Nasal cavity respiratory epithelium epithelial cell of viscerocranial mucosa (primary cell): Measurements from ENCODE around the gene NTPCR. TPM values are rescaled to one million over a fixed set of nuclear protein-coding genes. Genes with fewer than 3 reads are reported as not detected.

Source experiments
- total RNA-seq: library from RNA; depleted of rRNA; stranded (reverse); fragments of >200 nt; gene quantifications from 2 replicates; pipeline ENCODE4 v1.2.3, GENCODE V29; 2014

NTPCR gene, protein sequence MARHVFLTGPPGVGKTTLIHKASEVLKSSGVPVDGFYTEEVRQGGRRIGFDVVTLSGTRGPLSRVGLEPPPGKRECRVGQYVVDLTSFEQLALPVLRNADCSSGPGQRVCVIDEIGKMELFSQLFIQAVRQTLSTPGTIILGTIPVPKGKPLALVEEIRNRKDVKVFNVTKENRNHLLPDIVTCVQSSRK
- total RNA-seq = 17.8 and 22.9 TPM in 2 replicates

DNA sequence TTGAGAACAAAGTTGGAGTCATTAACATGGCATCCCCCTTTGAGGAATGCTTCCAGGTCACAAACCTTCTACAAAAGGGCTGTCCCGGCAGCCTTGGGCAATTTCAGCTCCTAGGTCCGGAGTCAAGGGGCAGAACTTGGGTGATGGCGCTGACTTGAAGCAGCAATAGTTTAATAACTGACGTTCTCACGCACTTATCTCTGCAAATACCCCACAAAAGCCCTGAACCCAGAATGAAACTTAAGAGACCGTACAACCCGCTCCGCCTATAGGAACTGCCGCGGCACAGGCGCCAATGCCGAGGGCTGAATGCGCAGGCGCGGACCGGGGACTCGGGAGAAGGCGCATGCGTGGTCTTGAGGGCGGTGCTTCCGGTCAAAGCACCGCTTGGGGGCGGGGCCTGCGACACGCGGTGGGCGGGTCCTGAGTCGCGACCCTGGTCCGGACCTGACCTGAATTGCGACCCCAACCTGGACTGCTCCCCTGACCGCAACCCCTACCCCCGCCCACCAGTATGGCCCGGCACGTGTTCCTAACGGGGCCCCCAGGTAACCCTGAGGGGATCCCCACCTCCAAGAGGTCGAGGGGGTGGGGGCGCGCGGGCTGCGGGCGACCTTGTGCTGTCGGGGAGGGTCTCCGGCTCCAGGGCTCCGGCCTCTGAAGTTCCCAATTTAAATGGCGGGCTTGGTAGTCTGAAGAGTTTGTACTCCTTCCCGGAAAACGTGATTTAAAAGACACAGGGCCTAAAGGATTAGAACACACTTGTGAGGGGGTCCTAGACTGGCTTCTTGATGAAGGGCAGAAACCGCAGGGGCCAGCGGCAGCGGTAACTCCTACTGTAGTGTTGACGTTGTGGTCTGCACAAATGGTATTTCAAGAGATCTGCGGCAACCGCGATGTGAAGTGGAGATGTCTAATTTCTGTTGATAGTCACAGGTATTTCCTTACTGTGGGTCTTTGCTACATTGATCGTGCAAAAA, at the start of gene NTPCR:
Gene NTPCR (plus strand): TSS at position 415 of the 980 bp plus-strand sequence. CDS start 100 bp downstream, at position 515.

Other genes with a start within 250 kb of the NTPCR start
- 0.34 and 1.4 TPM in 2 replicates for gene MAP10, start 145.2 kb upstream of the NTPCR start, total RNA-seq